CD4-positive, alpha-beta memory T cell (primary cell): Measurements from ENCODE around the gene FBXO38. TPM values are rescaled to one million over a fixed set of nuclear protein-coding genes. Genes with fewer than 3 reads are reported as not detected.
"Not testable (repeated sequence)": the region's sequence is repeated elsewhere in the genome, so short reads cannot be mapped to it uniquely, and the experiment has no call there.

Source experiments
- CTCF ChIA-PET: fragments of 350-600 bp; sonication (Branson Sonifier 250); formaldehyde crosslinking; loops from one replicate; lab custom pipeline; 2021; ENCODE audit warnings: inconsistent platforms; ENCODE audit not compliant: partially characterized antibody; lab: Charles Lee
- POLR2A ChIA-PET: fragments of 350-600 bp; sonication (Branson Sonifier 250); formaldehyde crosslinking; loops from one replicate; lab custom pipeline; 2021; ENCODE audit not compliant: partially characterized antibody; lab: Charles Lee
- DNase-seq, 5 donors: peaks; one replicate each; pipeline versions ENCODE4 v3.0.0 to v3.0.0-alpha.2; 2020 to 2022; ENCODE audit warnings: mixed read lengths in 1 of 5
- H3K27ac ChIP-seq: one replicate; pipeline ENCODE4 v1.7.0; 2013; ENCODE audit warnings: low read depth, low read length
- H3K27me3 ChIP-seq: 2 replicates; pipeline ENCODE4 v1.7.0; 2013; ENCODE audit warnings: mild to moderate bottlenecking, low read length, moderate library complexity; ENCODE audit not compliant: insufficient read depth
- H3K36me3 ChIP-seq: 2 replicates; pipeline ENCODE4 v1.7.0; 2013; ENCODE audit warnings: mild to moderate bottlenecking, low read length, moderate library complexity; ENCODE audit not compliant: insufficient read depth
- H3K4me1 ChIP-seq: 2 replicates; pipeline ENCODE4 v1.7.0; 2013; ENCODE audit warnings: mild to moderate bottlenecking, low read length, moderate library complexity; ENCODE audit not compliant: insufficient read depth
- H3K4me3 ChIP-seq, 2 donors: one replicate each; pipeline ENCODE4 v1.7.0; 2013; ENCODE audit warnings: low read length in 2 of 2, mild to moderate bottlenecking in 1 of 2
- H3K9me3 ChIP-seq, 2 donors: one replicate each; pipeline ENCODE4 v1.7.0; 2013; ENCODE audit warnings: low read length in 2 of 2, control low read depth in 1 of 2; ENCODE audit not compliant: control insufficient read depth in 1 of 2
- H3K27ac Mint-ChIP-seq, 7 donors: one replicate each; pipeline ENCODE4 v1.8.0; 2020 to 2021; ENCODE audit warnings: mixed read lengths in 7 of 7, mild to moderate bottlenecking in 6 of 7, inconsistent platforms in 3 of 7, moderate library complexity in 3 of 7
- H3K27me3 Mint-ChIP-seq, 2 donors: one replicate each; pipeline ENCODE4 v1.8.0; 2020 to 2021; ENCODE audit warnings: mixed read lengths in 2 of 2
- H3K36me3 Mint-ChIP-seq, 2 donors: one replicate each; pipeline ENCODE4 v1.8.0; 2020 to 2021; ENCODE audit warnings: mixed read lengths in 2 of 2, inconsistent platforms in 1 of 2, mild to moderate bottlenecking in 1 of 2
- H3K4me1 Mint-ChIP-seq, 4 donors: one replicate each; pipeline ENCODE4 v1.8.0; 2020 to 2021; ENCODE audit warnings: mixed read lengths in 4 of 4, mild to moderate bottlenecking in 1 of 4
- H3K4me3 Mint-ChIP-seq, 8 donors: one replicate each; pipeline ENCODE4 v1.8.0; 2020 to 2021; ENCODE audit warnings: mixed read lengths in 8 of 8, mild to moderate bottlenecking in 7 of 8, moderate library complexity in 6 of 8, inconsistent platforms in 3 of 8
- H3K9me3 Mint-ChIP-seq, 8 donors: one replicate each; pipeline ENCODE4 v1.8.0; 2020 to 2021; ENCODE audit warnings: mixed read lengths in 8 of 8, mild to moderate bottlenecking in 5 of 8, inconsistent platforms in 3 of 8, moderate library complexity in 1 of 8
- intact Hi-C: fragments of 100-400 bp; cut with micrococcal nuclease; formaldehyde crosslinking; loops from one replicate; pipeline ENCODE4 v1.15.1; 2023
- polyA plus RNA-seq, 2 donors: library from polyadenylated mRNA; unstranded; fragments of 300-500 nt; fragmentation: Illumina TruSeq; gene quantifications; one replicate each; pipeline ENCODE4 v1.2.3, GENCODE V29; 2021
- total RNA-seq, 2 experiments: library from RNA; stranded (reverse); gene quantifications; one replicate each; pipeline ENCODE4 v1.2.3, GENCODE V29; 2021

The FBXO38 gene
- total and polyA plus RNA-seq, 4 experiments from 2014 or later, result 7.6 to 78.3 (median 50.8) TPM

DNA sequence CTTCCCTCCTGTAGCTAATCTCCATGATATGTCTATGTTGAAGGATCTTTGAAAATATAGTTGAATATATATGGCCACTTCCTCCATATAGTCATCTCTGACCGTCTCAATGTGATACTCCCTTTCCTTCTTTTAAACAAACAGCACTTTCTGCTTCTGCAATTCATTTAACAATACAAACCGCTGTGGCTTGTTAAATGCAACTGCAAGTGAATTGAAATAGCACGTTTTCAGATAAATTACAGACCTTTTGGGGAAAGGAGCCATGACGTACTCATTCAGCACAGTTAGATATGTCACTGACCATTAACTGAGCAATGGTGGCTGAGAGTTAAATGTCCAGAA lies 82.5 kb downstream of the FBXO38 start:
- Histone ChIP-seq H3K4me1 (no peaks in the 10 kb centered on the region), H3K9me3 (no peaks in the 10 kb centered on the region), H3K4me3 (no peak overlapping the region), H3K36me3 (no peaks in the 10 kb centered on the region), H3K27ac (no peak overlapping the region), H3K27me3 (peaks cover 3% of the 10 kb centered on the region)
- H3K27me3 Mint-ChIP-seq, result peaks cover under 1 to 1% of the 10 kb centered on the region in 2 donors
- H3K4me3 Mint-ChIP-seq, result no peak overlapping the region
- ChIA-PET POLR2A (no interaction called here), CTCF (interaction anchor here (1.2 kb wide), 1 partner anchor 17 kb away, joined by 4 read pairs; no protein-coding TSS in a partner anchor)
- H3K9me3 Mint-ChIP-seq, result no peaks in the 10 kb centered on the region
- no peak overlapping the region for H3K27ac Mint-ChIP-seq
- intact Hi-C loops, result no loop called here
- H3K36me3 Mint-ChIP-seq, result no peaks in the 10 kb centered on the region
- DNase-seq, result no peak
- H3K4me1 Mint-ChIP-seq, result no peaks in the 10 kb centered on the region

DNA sequence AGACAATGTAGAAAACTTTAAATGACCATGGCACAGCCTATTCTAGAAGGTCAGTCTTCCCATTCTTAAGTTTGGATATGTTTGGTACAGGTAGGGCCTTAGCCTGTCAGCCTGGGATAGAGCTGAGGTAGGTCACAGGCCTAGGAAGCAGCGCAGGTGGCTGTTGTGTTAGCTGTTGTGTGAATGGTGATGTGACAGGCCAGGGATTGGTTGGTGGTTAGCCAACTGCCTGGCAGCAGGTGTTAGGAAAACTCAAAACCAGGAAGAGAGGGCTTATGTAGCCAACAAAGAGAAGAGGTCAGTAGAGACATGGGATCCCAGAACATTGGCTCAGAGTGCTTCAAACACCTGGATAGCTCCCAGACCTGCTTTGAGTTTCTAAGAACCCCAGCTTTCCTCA lies 84.2 kb downstream of the FBXO38 start:
- Histone ChIP-seq H3K27me3 (peaks cover 3% of the 10 kb centered on the region), H3K36me3 (no peaks in the 10 kb centered on the region), H3K27ac (no peak overlapping the region), H3K4me1 (no peaks in the 10 kb centered on the region), H3K4me3 (no peak overlapping the region), H3K9me3 (no peaks in the 10 kb centered on the region)
- no peak for DNase-seq
- H3K4me1 Mint-ChIP-seq, result no peaks in the 10 kb centered on the region
- no peaks in the 10 kb centered on the region for H3K9me3 Mint-ChIP-seq
- H3K27me3 Mint-ChIP-seq, result peaks cover 3 to 6% of the 10 kb centered on the region in 2 donors
- POLR2A ChIA-PET, result no interaction called here
- CTCF ChIA-PET, result no interaction called here
- intact Hi-C loops, result no loop called here
- no peak overlapping the region for H3K4me3 Mint-ChIP-seq
- no peaks in the 10 kb centered on the region for H3K36me3 Mint-ChIP-seq
- peak overlapping the region in 1 of 7 donors; percentile 9 for H3K27ac Mint-ChIP-seq

DNA sequence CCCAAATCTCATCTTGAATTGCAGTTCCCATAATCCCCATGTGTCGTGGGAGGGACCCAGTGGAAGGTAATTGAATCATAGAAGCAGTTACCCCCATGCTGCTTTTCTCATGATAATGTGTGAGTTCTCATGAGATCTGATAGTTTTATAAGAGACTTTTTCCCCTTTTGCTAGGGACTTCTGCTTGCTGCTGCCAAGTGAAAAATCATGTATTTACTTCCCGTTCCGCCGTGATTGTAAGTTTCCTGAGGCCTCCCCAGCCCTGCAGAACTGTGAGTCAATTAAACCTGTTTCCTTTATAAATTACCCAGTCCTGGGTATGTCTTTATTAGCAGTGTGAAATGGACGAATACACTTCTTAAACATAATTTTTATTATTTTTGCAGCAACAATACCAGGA lies 85.0 kb downstream of the FBXO38 start:
- CTCF ChIA-PET, result interaction anchor here (1.6 kb wide), 1 partner anchor 15 kb away, joined by 3 read pairs; no protein-coding TSS in a partner anchor
- H3K9me3 Mint-ChIP-seq, H3K4me1 ChIP-seq, H3K4me3 Mint-ChIP-seq, H3K27ac ChIP-seq, H3K27me3 Mint-ChIP-seq, H3K27me3 ChIP-seq, H3K4me3 ChIP-seq, H3K36me3 Mint-ChIP-seq, H3K27ac Mint-ChIP-seq, POLR2A ChIA-PET, DNase-seq, H3K4me1 Mint-ChIP-seq, H3K36me3 ChIP-seq, H3K9me3 ChIP-seq, intact Hi-C loops: not testable (repeated sequence)

DNA sequence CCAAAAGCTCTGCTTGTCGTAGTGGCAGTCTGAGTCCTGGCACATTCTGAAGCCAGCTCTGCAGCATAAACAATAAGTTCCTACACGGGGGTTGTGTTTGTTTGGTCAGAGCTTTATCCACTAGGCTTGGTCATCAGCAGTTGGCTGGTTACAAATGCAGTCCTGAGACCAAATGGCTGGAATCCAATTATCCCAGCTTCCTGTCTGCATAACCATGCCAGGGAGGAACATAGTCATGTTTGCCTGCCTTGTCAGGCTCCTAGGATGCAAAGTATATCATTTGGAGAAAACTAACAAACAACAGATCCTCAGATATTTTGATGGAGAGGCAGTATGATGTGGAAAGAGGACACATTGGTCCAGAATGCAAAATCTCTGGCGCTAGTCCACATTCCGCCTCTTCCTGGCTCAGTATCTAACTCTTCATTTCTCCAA lies 85.8 kb downstream of the FBXO38 start:
- Mint-ChIP-seq H3K9me3 (no peaks in the 10 kb centered on the region), H3K27ac (no peak overlapping the region), H3K4me1 (no peaks in the 10 kb centered on the region), H3K4me3 (no peak overlapping the region), H3K36me3 (no peaks in the 10 kb centered on the region), H3K27me3 (peaks cover 3 to 6% of the 10 kb centered on the region in 2 donors)
- intact Hi-C loops, result no loop called here
- Histone ChIP-seq H3K9me3 (no peaks in the 10 kb centered on the region), H3K27me3 (no peaks in the 10 kb centered on the region), H3K36me3 (no peaks in the 10 kb centered on the region), H3K4me3 (no peak overlapping the region), H3K27ac (no peak overlapping the region), H3K4me1 (no peaks in the 10 kb centered on the region)
- POLR2A ChIA-PET, result no interaction called here
- DNase-seq, result no peak
- CTCF ChIA-PET, result interaction anchor here (1.5 to 1.6 kb wide), 2 partner anchors 14 to 15 kb away, joined by 3 to 6 read pairs; no protein-coding TSS in a partner anchor

- ChIA-PET POLR2A (no interaction called here), CTCF (no interaction called here)
- Histone ChIP-seq H3K27me3 (no peaks in the 10 kb centered on the region), H3K27ac (no peak overlapping the region), H3K9me3 (no peaks in the 10 kb centered on the region), H3K4me1 (no peaks in the 10 kb centered on the region), H3K36me3 (no peaks in the 10 kb centered on the region), H3K4me3 (no peak overlapping the region)
- H3K4me3 Mint-ChIP-seq, result no peak overlapping the region
- no peaks in the 10 kb centered on the region for H3K4me1 Mint-ChIP-seq
- no peaks in the 10 kb centered on the region for H3K9me3 Mint-ChIP-seq
- DNase-seq, result no peak
- intact Hi-C loops, result no loop called here
- no peaks in the 10 kb centered on the region for H3K36me3 Mint-ChIP-seq
- H3K27ac Mint-ChIP-seq, result no peak overlapping the region
- peaks cover 7 to 10% of the 10 kb centered on the region in 2 donors for H3K27me3 Mint-ChIP-seq
Observed at GRCh38 chr5:148471379-148471778, 87.6 kb downstream of the FBXO38 start.

DNA sequence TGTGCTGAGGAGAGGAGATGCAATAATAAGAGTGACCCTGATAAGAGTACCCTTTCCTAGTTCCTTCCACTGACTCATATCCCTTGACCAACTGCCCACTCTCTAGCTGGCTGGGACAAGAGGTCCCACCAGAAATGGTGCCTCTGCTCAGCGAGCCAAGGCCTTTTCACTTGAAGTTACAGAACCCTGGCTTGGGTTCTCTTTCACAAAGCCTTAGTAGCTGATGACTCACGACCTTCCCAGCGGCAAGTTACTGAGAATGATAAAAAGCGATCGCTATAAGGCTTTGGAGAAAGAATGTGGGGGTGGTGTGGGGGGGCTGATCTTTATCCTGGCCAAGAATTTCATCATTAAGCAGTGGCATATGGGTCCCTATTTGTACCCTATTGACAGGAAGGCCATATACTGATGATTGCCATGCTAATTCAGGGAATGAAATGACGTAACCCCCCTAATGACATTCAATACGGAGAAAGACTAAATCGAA lies 90.3 kb downstream of the FBXO38 start:
- no peak overlapping the region for H3K27ac ChIP-seq
- H3K27me3 ChIP-seq, result no peaks in the 10 kb centered on the region
- no peak for DNase-seq
- POLR2A ChIA-PET, result no interaction called here
- H3K9me3 ChIP-seq, result no peaks in the 10 kb centered on the region
- CTCF ChIA-PET, result no interaction called here
- Mint-ChIP-seq H3K27ac (no peak overlapping the region), H3K9me3 (no peaks in the 10 kb centered on the region), H3K4me3 (no peak overlapping the region), H3K4me1 (no peaks in the 10 kb centered on the region), H3K27me3 (peaks cover 17 to 20% of the 10 kb centered on the region in 2 donors), H3K36me3 (no peaks in the 10 kb centered on the region)
- intact Hi-C loops, result no loop called here
- H3K4me1 ChIP-seq, result no peaks in the 10 kb centered on the region
- H3K36me3 ChIP-seq, result no peaks in the 10 kb centered on the region
- H3K4me3 ChIP-seq, result no peak overlapping the region

DNA sequence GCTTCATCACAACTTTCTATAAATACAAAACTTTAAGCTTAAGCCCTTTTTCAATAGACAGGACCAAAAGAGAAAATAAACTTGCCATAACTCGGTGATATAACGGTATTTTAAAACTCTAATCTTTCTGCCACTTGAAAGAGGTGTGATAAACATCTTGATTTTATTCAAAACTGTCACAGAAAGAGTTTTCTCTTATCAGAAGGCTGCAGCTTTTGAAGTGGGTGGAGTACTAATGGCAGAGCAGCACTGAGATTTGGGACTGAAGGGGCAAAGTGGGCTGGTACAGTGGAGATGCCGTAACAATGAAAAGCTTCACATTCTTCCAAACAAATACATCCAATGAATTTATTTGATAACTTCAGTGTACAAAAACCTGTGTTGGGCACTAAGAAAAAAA lies 92.5 kb downstream of the FBXO38 start:
- H3K36me3 Mint-ChIP-seq, result no peaks in the 10 kb centered on the region
- H3K9me3 ChIP-seq, result no peaks in the 10 kb centered on the region
- no peak overlapping the region for H3K27ac ChIP-seq
- no peaks in the 10 kb centered on the region for H3K4me1 ChIP-seq
- H3K27me3 Mint-ChIP-seq, result peaks cover 17 to 19% of the 10 kb centered on the region in 2 donors
- intact Hi-C loops, result no loop called here
- no peaks in the 10 kb centered on the region for H3K4me1 Mint-ChIP-seq
- no peaks in the 10 kb centered on the region for H3K27me3 ChIP-seq
- no peak for DNase-seq
- POLR2A ChIA-PET, result no interaction called here
- H3K4me3 Mint-ChIP-seq, result no peak overlapping the region
- H3K36me3 ChIP-seq, result no peaks in the 10 kb centered on the region
- CTCF ChIA-PET, result interaction anchor here (0.6 to 1.0 kb wide), 2 partner anchors 12 to 996 kb away, joined by 3 read pairs; no protein-coding TSS in a partner anchor
- H3K27ac Mint-ChIP-seq, result no peak overlapping the region
- no peaks in the 10 kb centered on the region for H3K9me3 Mint-ChIP-seq
- no peak overlapping the region for H3K4me3 ChIP-seq
